ENCODE results near the gene CRYBA1.
"Not testable (repeated sequence)": the region's sequence is repeated elsewhere in the genome, so short reads cannot be mapped to it uniquely, and the experiment has no call there.

The CRYBA1 gene

DNA sequence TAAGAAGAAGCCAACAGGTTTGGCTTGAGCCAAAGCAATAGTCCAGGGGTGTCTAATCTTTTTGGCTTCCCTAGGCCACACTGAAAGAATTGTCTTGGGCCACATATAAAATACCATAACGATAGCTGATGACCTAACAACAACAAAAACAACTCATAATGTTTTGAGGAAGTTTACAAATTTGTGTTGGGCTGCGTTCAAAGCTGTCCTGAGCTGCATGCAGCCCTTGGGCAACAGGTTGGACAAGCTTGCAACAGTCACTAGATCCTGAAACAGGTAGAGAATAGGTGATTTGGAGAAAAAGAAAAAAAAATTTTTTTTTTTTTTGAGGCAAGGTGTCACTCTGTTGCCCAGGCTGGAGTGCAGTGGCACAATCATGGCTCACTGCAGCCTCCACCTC is 4.5 kb downstream of the CRYBA1 start:
- no peaks in the 10 kb centered on the region for H3K4me1 Mint-ChIP-seq
- no peak for DNase-seq
- no peak overlapping the region for H3K27ac Mint-ChIP-seq
- H3K4me3 Mint-ChIP-seq, result no peak overlapping the region
- H3K9me3 Mint-ChIP-seq, result no peaks in the 10 kb centered on the region
- no peaks in the 10 kb centered on the region for H3K27me3 Mint-ChIP-seq
- no peak for ATAC-seq

DNA sequence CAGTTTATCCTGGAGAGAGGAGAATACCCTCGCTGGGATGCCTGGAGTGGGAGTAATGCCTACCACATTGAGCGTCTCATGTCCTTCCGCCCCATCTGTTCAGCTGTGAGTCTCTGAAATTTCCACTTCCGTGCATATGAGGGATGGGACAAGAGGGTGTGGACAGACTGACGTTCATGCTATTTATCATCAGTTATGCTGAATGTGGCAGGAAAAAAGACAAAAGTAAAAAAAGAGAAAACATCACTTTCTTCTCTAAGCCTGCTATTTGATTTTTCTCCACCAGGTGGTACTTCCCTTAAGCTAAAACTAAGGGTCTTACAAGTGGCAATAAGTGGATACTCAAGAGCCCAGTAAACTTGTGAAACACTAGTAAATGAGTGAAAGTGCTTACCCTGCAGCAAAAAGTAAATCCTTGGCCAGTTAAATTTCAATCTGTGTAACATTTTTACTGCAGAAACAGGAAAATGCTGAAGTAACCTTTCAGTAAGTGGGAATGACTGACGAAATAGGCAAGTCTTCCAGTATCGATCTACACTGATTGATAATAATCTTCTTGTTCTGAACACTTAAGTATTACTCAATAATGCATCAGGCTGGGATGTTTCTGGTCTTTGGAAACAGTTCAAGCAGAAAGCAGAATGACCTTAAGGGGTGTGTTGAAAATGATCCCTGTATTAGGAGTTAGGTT is 5.6 kb downstream of the CRYBA1 start:
- DNase-seq (no peak), ATAC-seq (no peak)
- no peaks in the 10 kb centered on the region for H3K27me3 Mint-ChIP-seq

DNA sequence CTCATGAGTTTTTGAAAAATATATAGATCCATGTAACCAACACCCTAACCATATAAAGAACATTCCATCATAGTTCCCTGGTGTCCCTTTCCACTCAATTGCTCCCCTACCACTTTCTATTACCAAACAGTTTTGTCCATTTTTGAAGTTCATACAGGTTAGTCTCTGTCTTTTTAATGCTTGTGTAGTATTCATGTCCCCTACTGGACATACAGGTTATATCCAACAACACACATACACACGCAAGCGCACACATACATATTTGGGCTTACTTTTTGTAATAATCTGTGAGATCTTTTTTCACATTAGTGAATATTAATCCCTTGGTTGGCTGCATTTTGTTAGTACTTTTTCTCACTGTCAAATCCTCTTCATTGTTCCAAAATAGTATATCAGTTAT is 6.4 kb downstream of the CRYBA1 start:
- no peaks in the 10 kb centered on the region for H3K9me3 Mint-ChIP-seq
- no peak overlapping the region for H3K4me3 Mint-ChIP-seq
- H3K27me3 Mint-ChIP-seq, result no peaks in the 10 kb centered on the region
- no peak overlapping the region for H3K27ac Mint-ChIP-seq
- H3K4me1 Mint-ChIP-seq, result peaks cover 11% of the 10 kb centered on the region
- ATAC-seq (no peak), DNase-seq (no peak)

More for the DNA sequence above, 5.6 kb downstream of the CRYBA1 start:
- peaks cover 3% of the 10 kb centered on the region for H3K4me1 Mint-ChIP-seq
- no peak overlapping the region for H3K27ac Mint-ChIP-seq
- no peak overlapping the region for H3K4me3 Mint-ChIP-seq
- no peaks in the 10 kb centered on the region for H3K9me3 Mint-ChIP-seq

GRCh38 chr17:29255926-29256522 is 9.4 kb downstream of the CRYBA1 start:
- no peak for DNase-seq
- Mint-ChIP-seq H3K4me1 (peaks cover 26% of the 10 kb centered on the region), H3K4me3 (no peak overlapping the region), H3K27me3 (no peaks in the 10 kb centered on the region), H3K9me3 (no peaks in the 10 kb centered on the region), H3K27ac (no peak overlapping the region)
- no peak for ATAC-seq

DNA sequence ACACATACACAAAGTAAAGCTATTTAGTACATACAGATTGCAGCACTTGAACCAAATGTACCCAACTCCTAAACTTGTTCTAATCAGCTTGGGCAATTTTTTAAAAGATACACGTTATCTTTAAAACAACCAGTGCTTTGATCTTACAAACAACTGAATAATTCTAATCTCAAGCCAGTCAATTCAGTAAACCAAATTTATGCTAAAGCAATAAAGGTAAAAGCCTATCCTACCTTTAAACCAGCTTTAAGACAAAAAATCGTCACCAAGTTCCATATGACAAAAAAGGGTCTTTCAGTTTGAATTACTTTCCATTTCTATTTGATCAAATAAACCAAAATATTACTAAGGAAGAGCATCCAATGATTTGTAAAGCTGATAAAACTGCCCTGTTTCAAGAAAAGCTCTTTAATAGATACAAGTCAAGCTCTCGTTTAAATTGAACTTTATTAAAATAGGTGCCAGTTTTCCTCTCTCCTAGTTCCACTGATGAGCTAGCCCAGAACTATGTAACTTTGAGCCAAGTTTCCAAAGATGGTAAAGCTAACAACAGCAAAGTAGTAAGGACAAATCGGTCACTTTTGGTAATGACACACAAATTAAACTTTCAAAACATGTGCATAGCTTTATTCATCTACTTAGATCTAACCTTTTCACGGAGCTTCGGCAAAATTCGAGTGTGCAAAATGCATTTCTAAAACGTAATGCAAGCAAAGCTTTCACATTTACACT is 10.2 kb downstream of the CRYBA1 start:
- no peaks in the 10 kb centered on the region for H3K9me3 Mint-ChIP-seq
- no peak overlapping the region for H3K4me3 Mint-ChIP-seq
- H3K27ac Mint-ChIP-seq, result peak overlapping the region in 1 of 2 donors; percentile 4
- no peak for ATAC-seq
- no peaks in the 10 kb centered on the region for H3K27me3 Mint-ChIP-seq
- peaks cover 32% of the 10 kb centered on the region for H3K4me1 Mint-ChIP-seq
- DNase-seq, result no peak

DNA sequence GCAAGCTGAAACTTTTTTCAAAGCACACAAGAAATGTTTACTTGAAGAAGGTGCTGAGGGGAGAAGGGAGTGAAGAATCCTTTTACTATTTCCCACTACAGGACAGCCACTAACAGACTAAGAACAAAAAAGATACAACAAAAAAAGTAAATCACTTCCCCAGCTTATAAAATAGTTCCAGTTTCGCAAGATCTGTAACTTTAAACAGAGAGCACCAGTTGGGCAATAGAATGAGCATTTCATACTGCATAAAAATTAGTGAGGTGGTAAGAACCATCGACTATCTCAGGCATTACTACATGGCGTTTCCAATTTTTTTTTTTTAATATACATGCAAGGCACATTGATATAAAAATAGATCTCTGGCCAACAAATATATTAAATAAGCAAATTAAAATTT is 11.1 kb downstream of the CRYBA1 start:
- Mint-ChIP-seq H3K27me3 (no peaks in the 10 kb centered on the region), H3K4me1 (peaks cover 34% of the 10 kb centered on the region), H3K9me3 (no peaks in the 10 kb centered on the region), H3K27ac (no peak overlapping the region), H3K4me3 (no peak overlapping the region)
- DNase-seq, result no peak
- no peak for ATAC-seq

DNA sequence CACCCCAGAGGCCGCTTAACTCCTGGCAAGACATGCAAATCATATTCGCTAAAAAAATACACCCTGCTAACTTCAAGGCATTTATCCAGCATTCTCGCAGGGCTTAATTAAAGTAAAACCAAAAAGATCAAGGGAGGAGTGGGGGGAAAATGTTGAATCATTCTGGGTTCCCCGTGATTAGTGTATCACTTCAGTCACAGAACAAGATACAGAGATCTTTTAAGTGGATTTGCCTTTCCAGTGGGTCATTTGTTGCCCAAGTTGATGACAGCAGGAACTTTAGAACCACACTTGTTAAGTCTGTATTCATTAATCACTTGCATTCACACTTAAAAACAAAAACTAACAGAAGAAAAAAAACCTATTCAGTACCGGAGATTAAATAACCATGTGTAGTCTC is 17.3 kb downstream of the CRYBA1 start:
- H3K9me3 Mint-ChIP-seq, result no peaks in the 10 kb centered on the region
- H3K4me3 Mint-ChIP-seq, result no peak overlapping the region
- H3K4me1 Mint-ChIP-seq, result peaks cover 37% of the 10 kb centered on the region
- peak overlapping the region in 1 of 2 donors; percentile 9 for H3K27ac Mint-ChIP-seq
- DNase-seq (no peak), ATAC-seq (no peak)
- H3K27me3 Mint-ChIP-seq, result no peaks in the 10 kb centered on the region

GRCh38 chr17:29271980-29272379 is 25.3 kb downstream of the CRYBA1 start:
- H3K27me3 Mint-ChIP-seq, H3K4me3 Mint-ChIP-seq, H3K9me3 Mint-ChIP-seq, DNase-seq, ATAC-seq: not testable (repeated sequence)
- H3K27ac Mint-ChIP-seq, result peak overlapping the region in 1 of 2 donors; percentile 93
- H3K4me1 Mint-ChIP-seq, result peaks cover 36% of the 10 kb centered on the region

GRCh38 chr17:29273924-29274323 is 27.3 kb downstream of the CRYBA1 start:
- no peaks in the 10 kb centered on the region for H3K27me3 Mint-ChIP-seq
- peak overlapping the region in 1 of 2 donors; percentile 54 for H3K27ac Mint-ChIP-seq
- ATAC-seq (no peak), DNase-seq (no peak)
- H3K4me1 Mint-ChIP-seq, result peaks cover 56% of the 10 kb centered on the region
- no peaks in the 10 kb centered on the region for H3K9me3 Mint-ChIP-seq
- no peak overlapping the region for H3K4me3 Mint-ChIP-seq

GRCh38 chr17:29278692-29279091 is 32.0 kb downstream of the CRYBA1 start:
- no peak overlapping the region for H3K27ac Mint-ChIP-seq
- peaks cover 0 to 8% of the 10 kb centered on the region in 2 donors for H3K9me3 Mint-ChIP-seq
- H3K27me3 Mint-ChIP-seq, result no peaks in the 10 kb centered on the region
- DNase-seq (no peak), ATAC-seq (no peak)
- peaks cover 73% of the 10 kb centered on the region for H3K4me1 Mint-ChIP-seq
- no peak overlapping the region for H3K4me3 Mint-ChIP-seq

- Mint-ChIP-seq H3K4me3 (no peak overlapping the region), H3K4me1 (peaks cover 72% of the 10 kb centered on the region), H3K27me3 (no peaks in the 10 kb centered on the region), H3K27ac (peak overlapping the region in 1 of 2 donors; percentile 31), H3K9me3 (peaks cover 0 to 8% of the 10 kb centered on the region in 2 donors)
- DNase-seq (no peak), ATAC-seq (no peak)
These were observed 32.9 kb downstream of the CRYBA1 start for GRCh38 chr17:29279397-29280070.

- no peak for ATAC-seq
- H3K27ac Mint-ChIP-seq, result no peak overlapping the region
- DNase-seq, result no peak
- H3K4me3 Mint-ChIP-seq, result peak overlapping the region in 1 of 2 donors; percentile 29
- peaks cover 71% of the 10 kb centered on the region for H3K4me1 Mint-ChIP-seq
- peaks cover 0 to 8% of the 10 kb centered on the region in 2 donors for H3K9me3 Mint-ChIP-seq
- no peaks in the 10 kb centered on the region for H3K27me3 Mint-ChIP-seq
These were observed 36.8 kb downstream of the CRYBA1 start for GRCh38 chr17:29283496-29283895.

DNA sequence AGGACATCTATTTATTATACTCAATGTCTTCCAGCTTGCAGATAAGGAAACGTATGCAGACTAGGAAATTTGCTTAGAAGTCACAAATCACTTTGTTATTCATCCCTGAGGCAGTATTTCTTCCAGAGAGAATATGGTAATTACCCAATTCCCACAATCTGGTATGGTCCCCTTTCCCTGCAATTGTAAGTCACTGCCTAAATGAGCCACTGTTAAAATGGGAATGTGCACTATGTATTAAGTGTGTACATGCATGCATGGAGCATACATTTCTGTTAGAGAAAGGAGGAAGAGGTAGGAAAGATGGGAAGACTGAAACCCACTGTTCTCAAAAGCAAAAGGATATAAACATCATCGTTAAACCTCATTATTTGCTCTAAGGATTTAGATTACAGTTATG is 37.3 kb downstream of the CRYBA1 start:
- DNase-seq (no peak), ATAC-seq (no peak)
- H3K27me3 Mint-ChIP-seq, result no peaks in the 10 kb centered on the region
- H3K9me3 Mint-ChIP-seq, result peaks cover 0 to 8% of the 10 kb centered on the region in 2 donors
- no peak overlapping the region for H3K27ac Mint-ChIP-seq
- peak overlapping the region in 1 of 2 donors; percentile 17 for H3K4me3 Mint-ChIP-seq
- H3K4me1 Mint-ChIP-seq, result peaks cover 71% of the 10 kb centered on the region

GRCh38 chr17:29289852-29290251 is 43.2 kb downstream of the CRYBA1 start:
- no peaks in the 10 kb centered on the region for H3K27me3 Mint-ChIP-seq
- H3K4me3 Mint-ChIP-seq, result peak overlapping the region; percentile 53 to 56
- H3K4me1 Mint-ChIP-seq, result peaks cover 68% of the 10 kb centered on the region
- no peaks in the 10 kb centered on the region for H3K9me3 Mint-ChIP-seq
- ATAC-seq (no peak), DNase-seq (no peak)
- peak overlapping the region in 1 of 2 donors; percentile 57 for H3K27ac Mint-ChIP-seq

DNA sequence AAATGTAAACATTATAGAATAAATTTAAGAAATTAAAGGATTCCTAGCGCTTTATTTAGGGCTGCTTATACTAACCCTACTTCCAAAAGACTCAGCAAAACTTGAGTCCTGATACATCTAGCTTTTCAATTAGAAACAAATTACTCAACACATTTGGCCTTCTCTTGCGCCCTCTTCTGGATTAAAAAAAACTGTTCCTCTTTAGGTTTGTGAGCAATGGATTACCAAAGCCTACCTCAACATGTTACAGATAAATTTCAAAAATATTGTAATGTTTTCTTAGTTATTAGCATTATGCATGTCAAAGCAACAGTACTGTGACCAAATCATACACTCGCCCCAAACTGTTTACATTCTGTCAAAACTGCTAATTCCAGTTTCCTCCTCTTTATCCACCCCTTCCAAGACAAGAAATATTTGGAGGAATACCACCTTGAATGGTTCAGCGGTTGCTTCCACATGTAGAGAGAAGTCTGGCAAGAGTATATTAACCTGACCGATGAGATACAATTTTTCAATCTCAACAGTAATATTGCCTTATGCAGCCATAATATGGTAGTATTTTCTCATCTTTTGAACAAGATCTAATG is 44.6 kb downstream of the CRYBA1 start:
- H3K4me3 Mint-ChIP-seq, result peak overlapping the region; percentile 80 to 90
- peak overlapping the region; percentile 78 to 96 for H3K27ac Mint-ChIP-seq
- peak; percentile 23 for DNase-seq
- H3K27me3 Mint-ChIP-seq, result no peaks in the 10 kb centered on the region
- no peaks in the 10 kb centered on the region for H3K9me3 Mint-ChIP-seq
- ATAC-seq, result no peak
- H3K4me1 Mint-ChIP-seq, result peaks cover 63% of the 10 kb centered on the region

All from stimulated activated naive CD8-positive, alpha-beta T cell treated with anti-CD3 and anti-CD28 coated beads, Interleukin-15, amount 100 ng/mL, for 72 hours (primary cell).